HepG2 (cell line): ENCODE measurements around the gene BIRC5. TPM values are rescaled to one million over a fixed set of nuclear protein-coding genes. Genes with fewer than 3 reads are reported as not detected.

Experiments
- ATF4 ChIP-seq, 2 experiments: fragments of 450-650 bp in 1 of 2; sonication (generic) in 1 of 2; formaldehyde crosslinking; IDR thresholded peaks; 2 replicates each; pipeline versions ENCODE4 v1.5.0 to v1.8.0; 2020 to 2022; ENCODE audit warnings: mild to moderate bottlenecking in 1 of 2, missing genetic modification reagents in 1 of 2
- DBP ChIP-seq: sonication (generic); formaldehyde crosslinking; IDR thresholded peaks from 2 replicates; pipeline ENCODE4 v1.4.0; 2020; ENCODE audit warnings: missing genetic modification reagents; ENCODE audit errors: not compliant biosample characterization
- HOMEZ ChIP-seq: IDR thresholded peaks from 2 replicates; pipeline ENCODE4 v1.6.1; 2016; ENCODE audit warnings: low read depth
- HOXA5 ChIP-seq: sonication (generic); formaldehyde crosslinking; IDR thresholded peaks from 2 replicates; pipeline ENCODE4 v1.4.0; 2020; ENCODE audit warnings: missing genetic modification reagents
- NR1H2 ChIP-seq: sonication (generic); formaldehyde crosslinking; IDR thresholded peaks from 2 replicates; pipeline ENCODE4 v1.8.1; 2022; ENCODE audit warnings: low read depth, missing genetic modification reagents, borderline replicate concordance
- SATB2 ChIP-seq: sonication (generic); formaldehyde crosslinking; IDR thresholded peaks from 2 replicates; pipeline ENCODE4 v1.5.0; 2020; ENCODE audit warnings: missing genetic modification reagents
- SPEN ChIP-seq: sonication (generic); formaldehyde crosslinking; IDR thresholded peaks from 2 replicates; pipeline ENCODE4 v1.5.1; 2020; ENCODE audit warnings: low read depth, mild to moderate bottlenecking, missing genetic modification reagents
- SRSF9 ChIP-seq: fragments of 200-400 bp; formaldehyde crosslinking; IDR thresholded peaks from 2 replicates; pipeline ENCODE4 v1.6.1; 2018; ENCODE audit warnings: borderline replicate concordance, mild to moderate bottlenecking, low read depth, low read length; ENCODE audit not compliant: insufficient read depth, poor library complexity, severe bottlenecking
- TOPORS ChIP-seq: sonication (generic); formaldehyde crosslinking; IDR thresholded peaks from 2 replicates; pipeline ENCODE4 v1.8.0; 2023; ENCODE audit warnings: mild to moderate bottlenecking, missing genetic modification reagents
- UBTF ChIP-seq: sonication (generic); formaldehyde crosslinking; IDR thresholded peaks from 2 replicates; pipeline ENCODE4 v1.4.0; 2020; ENCODE audit warnings: mild to moderate bottlenecking, missing genetic modification reagents
- ZNF260 ChIP-seq: sonication (generic); formaldehyde crosslinking; IDR thresholded peaks from 2 replicates; pipeline ENCODE4 v1.4.0; 2020; ENCODE audit warnings: missing genetic modification reagents, low read depth, mild to moderate bottlenecking, borderline replicate concordance
- ZNF646 ChIP-seq: sonication (generic); formaldehyde crosslinking; IDR thresholded peaks from 2 replicates; pipeline ENCODE4 v1.9.0; 2021; ENCODE audit warnings: mild to moderate bottlenecking, missing genetic modification reagents
- ZNF780A ChIP-seq: sonication (generic); formaldehyde crosslinking; IDR thresholded peaks from 2 replicates; pipeline ENCODE4 v1.8.0; 2022; ENCODE audit warnings: mild to moderate bottlenecking, missing genetic modification reagents, moderate library complexity
- ZNF788 ChIP-seq: sonication (generic); formaldehyde crosslinking; IDR thresholded peaks from 2 replicates; pipeline ENCODE4 v1.5.0; 2020; ENCODE audit warnings: mild to moderate bottlenecking, missing genetic modification reagents, borderline replicate concordance
- polyA plus RNA-seq, 8 experiments: library from polyadenylated mRNA; depleted of rRNA in 3 of 8; stranded (reverse) in 7 of 8; unstranded in 1 of 8; fragments of >200 nt; fragmentation: Illumina TruSeq in 4 of 8; extraction: Trizol in 4 of 8; gene quantifications; 2 replicates each; pipeline versions ENCODE4 v1.2.1 to v1.2.3, GENCODE V29; 2011 to 2016; ENCODE audit warnings: low read depth in 4 of 8, missing spikeins in 1 of 8, mixed read lengths in 1 of 8; ENCODE audit not compliant: insufficient read depth in 1 of 8
- total RNA-seq, 5 experiments: library from RNA; depleted of rRNA; stranded (reverse); fragments of >200 nt; fragmentation: Illumina TruSeq; extraction: Trizol; gene quantifications; 2 replicates each; pipeline ENCODE4 v1.2.3, GENCODE V29; 2016; ENCODE audit warnings: low read depth in 1 of 5

BIRC5 gene
- total and polyA plus RNA-seq, 2 of the 13 experiments (the other 11 are each of a cell fraction or from before 2014, with no cell fraction given), result 30.3 to 135 TPM

GRCh38 chr17:78253946-78254672 lies 40.1 kb downstream of the BIRC5 start (continued):
- TF ChIP-seq NR1H2 (CRISPR knock-in tag), result no peak
- peak in 1 of 2 experiments; percentile 73; a peak in 2 of 4 replicates for TF ChIP-seq ATF4 (CRISPR knock-in tag; IDR thresholded peaks at IDR 0.05)
- no peak for TF ChIP-seq SRSF9
- TF ChIP-seq ZNF780A (CRISPR knock-in tag), result no peak
- TF ChIP-seq HOMEZ (CRISPR knock-in tag), result 0 out of 2 replicates have a peak, but pooled peaks have one; percentile 21
- no peak for TF ChIP-seq DBP (CRISPR knock-in tag)
- TF ChIP-seq SATB2 (CRISPR knock-in tag), result 0 out of 2 replicates have a peak, but pooled peaks have one; percentile 68
- peak; percentile 93 for TF ChIP-seq SPEN (CRISPR knock-in tag)
- no peak; the same call in 1 of the 2 replicates for TF ChIP-seq ZNF788 (CRISPR knock-in tag)
- peak; percentile 51; the same call in 1 of the 2 replicates for TF ChIP-seq ZNF646 (CRISPR knock-in tag)
- peak; percentile 83 for TF ChIP-seq HOXA5 (CRISPR knock-in tag)
- TF ChIP-seq ZNF260 (CRISPR knock-in tag), result no peak
- TF ChIP-seq UBTF (CRISPR knock-in tag), result peak; percentile 61
- peak; percentile 75 for TF ChIP-seq TOPORS
